NCI-H446 (cell line): ENCODE data around the gene MLLT1.
"Not testable (repeated sequence)": the region's sequence is repeated elsewhere in the genome, so short reads cannot be mapped to it uniquely, and the experiment has no call there.

Source experiments
- DNase-seq, 2 experiments: peaks; one replicate each; lab custom pipeline; 2025; lab: John Stamatoyannopoulos, UW

Gene MLLT1

GRCh38 chr19:6279931-6280591 is at the start of gene MLLT1:
MLLT1 (minus strand) TSS chr19:6279975; CDS start chr19:6279784, 191 bp downstream.
- DNase-seq = peak; percentile 85 to 98

GRCh38 chr19:6326815-6327214 is 47.0 kb upstream of the MLLT1 start:
- no peak for DNase-seq

GRCh38 chr19:6325614-6326013 is 45.8 kb upstream of the MLLT1 start:
- no peak for DNase-seq

GRCh38 chr19:6324757-6325156 is 45.0 kb upstream of the MLLT1 start:
- DNase-seq = no peak

- DNase-seq = no peak
Measured at GRCh38 chr19:6322284-6322683, 42.5 kb upstream of the MLLT1 start.

GRCh38 chr19:6319376-6319775 is 39.6 kb upstream of the MLLT1 start:
- DNase-seq = no peak

GRCh38 chr19:6318772-6319171 is 39.0 kb upstream of the MLLT1 start:
- no peak for DNase-seq

GRCh38 chr19:6315646-6316045 is 35.9 kb upstream of the MLLT1 start:
- DNase-seq = not testable (repeated sequence)

GRCh38 chr19:6313398-6313969 is 33.7 kb upstream of the MLLT1 start:
- DNase-seq = no peak

- no peak for DNase-seq
Measured at GRCh38 chr19:6312018-6312417, 32.2 kb upstream of the MLLT1 start.

GRCh38 chr19:6298413-6298812 is 18.6 kb upstream of the MLLT1 start:
- no peak for DNase-seq

GRCh38 chr19:6297202-6297601 is 17.4 kb upstream of the MLLT1 start:
- no peak for DNase-seq

- no peak for DNase-seq
Measured at GRCh38 chr19:6292006-6292405, 12.2 kb upstream of the MLLT1 start.

- DNase-seq = no peak
Measured at GRCh38 chr19:6288737-6289136, 9.0 kb upstream of the MLLT1 start.

- no peak for DNase-seq
Measured at GRCh38 chr19:6287269-6287885, 7.6 kb upstream of the MLLT1 start.

- DNase-seq = no peak
Measured at GRCh38 chr19:6286676-6287075, 6.9 kb upstream of the MLLT1 start.

GRCh38 chr19:6282393-6282792 is 2.6 kb upstream of the MLLT1 start:
- DNase-seq = not testable (repeated sequence)

- no peak for DNase-seq
Measured at GRCh38 chr19:6279620-6279930, 200 bp downstream of the MLLT1 start.

- no peak for DNase-seq
Measured at GRCh38 chr19:6278740-6279619, 795 bp downstream of the MLLT1 start.

GRCh38 chr19:6278051-6278450 is 1.7 kb downstream of the MLLT1 start:
- DNase-seq = no peak

GRCh38 chr19:6276447-6276846 is 3.3 kb downstream of the MLLT1 start:
- DNase-seq = no peak

GRCh38 chr19:6275170-6275744 is 4.5 kb downstream of the MLLT1 start:
- DNase-seq = no peak
